Fibroblast of gingiva (primary cell): ENCODE measurements around the gene CPSF4L.

Experiments
- DNase-seq: peaks from one replicate; pipeline ENCODE4 v3.0.0-alpha.2; 2011; ENCODE audit warnings: low read depth

The CPSF4L gene

DNA sequence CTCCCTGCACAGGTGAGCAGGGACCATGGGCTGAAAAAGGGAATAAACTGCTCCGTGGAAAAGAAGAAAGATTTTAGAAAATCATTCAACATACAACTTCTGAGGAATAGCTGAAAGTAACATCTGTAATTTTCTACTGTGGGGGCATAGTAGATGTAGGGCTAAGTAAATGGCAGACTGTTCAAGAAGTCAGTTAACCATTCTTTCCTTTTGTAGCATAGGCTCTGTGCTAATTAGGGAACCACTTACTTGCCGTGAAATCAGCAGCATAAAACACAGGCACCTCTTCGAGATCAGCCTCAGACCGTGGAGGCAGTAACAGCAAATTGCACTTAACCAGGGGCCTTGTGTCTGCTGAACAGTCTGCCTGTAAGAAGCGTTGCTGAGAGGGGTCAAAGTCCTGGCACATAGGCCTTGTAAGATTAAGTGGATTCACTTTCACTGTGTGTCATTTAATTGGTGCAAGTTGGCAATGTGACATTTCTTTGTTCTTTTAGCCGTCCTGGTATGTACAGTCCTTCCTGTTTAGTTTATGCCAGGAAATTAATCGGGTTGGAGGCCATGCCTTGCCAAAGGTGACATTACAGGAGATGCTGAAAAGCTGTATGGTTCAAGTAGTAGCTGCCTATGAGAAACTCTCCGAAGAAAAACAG lies 58.4 kb downstream of the CPSF4L start:
- peak; percentile 37 for DNase-seq

DNA sequence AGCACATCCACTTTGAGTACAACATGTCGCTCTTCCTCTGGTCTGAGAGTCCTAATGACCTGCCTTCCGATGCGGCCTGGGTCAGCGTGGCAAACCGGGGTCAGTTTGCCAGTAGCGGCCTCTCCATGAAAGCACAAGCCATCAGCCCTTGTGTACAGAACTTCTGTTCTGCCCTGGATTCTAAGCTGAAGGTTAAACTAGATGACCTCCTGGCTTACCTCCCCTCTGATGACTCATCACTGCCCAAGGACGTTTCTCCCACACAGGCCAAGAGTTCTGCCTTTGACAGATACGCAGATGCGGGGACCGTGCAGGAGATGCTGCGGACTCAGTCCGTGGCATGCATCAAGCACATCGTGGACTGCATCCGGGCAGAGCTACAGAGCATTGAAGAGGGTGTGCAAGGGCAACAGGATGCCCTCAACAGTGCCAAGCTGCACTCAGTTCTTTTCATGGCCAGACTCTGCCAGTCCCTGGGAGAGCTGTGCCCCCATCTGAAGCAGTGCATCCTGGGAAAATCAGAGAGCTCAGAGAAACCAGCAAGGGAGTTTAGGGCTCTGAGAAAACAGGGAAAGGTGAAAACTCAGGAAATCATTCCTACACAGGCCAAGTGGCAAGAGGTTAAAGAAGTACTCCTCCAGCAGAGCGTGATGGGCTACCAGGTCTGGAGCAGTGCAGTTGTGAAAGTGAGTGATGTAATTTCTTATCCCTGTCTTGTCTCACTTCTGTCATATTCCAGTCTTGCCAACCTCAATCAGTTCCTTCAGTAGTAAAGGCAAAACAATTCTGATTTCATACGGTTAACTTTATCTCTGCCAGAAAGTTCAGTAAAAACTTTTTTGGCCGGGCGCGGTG lies 60.2 kb downstream of the CPSF4L start:
- DNase-seq = no peak

DNA sequence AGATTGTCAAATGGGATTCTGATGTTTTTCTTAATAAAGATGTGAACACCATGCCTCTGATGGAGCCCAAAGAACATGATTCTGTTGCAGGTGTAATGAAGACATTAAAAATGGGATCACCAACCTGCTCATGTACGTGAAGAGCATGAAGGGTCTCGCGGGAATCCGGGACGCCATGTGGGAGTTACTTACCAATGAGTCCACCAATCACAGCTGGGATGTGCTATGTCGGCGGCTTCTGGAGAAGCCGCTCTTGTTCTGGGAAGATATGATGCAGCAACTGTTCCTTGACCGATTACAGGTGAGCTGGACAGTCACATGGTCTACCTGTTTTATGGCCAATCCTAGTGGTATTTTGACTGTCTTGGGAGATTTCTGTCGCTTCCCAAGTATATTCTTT lies 61.2 kb downstream of the CPSF4L start:
- no peak for DNase-seq

GRCh38 chr17:73199751-73200317 lies 61.8 kb downstream of the CPSF4L start:
- no peak for DNase-seq

DNA sequence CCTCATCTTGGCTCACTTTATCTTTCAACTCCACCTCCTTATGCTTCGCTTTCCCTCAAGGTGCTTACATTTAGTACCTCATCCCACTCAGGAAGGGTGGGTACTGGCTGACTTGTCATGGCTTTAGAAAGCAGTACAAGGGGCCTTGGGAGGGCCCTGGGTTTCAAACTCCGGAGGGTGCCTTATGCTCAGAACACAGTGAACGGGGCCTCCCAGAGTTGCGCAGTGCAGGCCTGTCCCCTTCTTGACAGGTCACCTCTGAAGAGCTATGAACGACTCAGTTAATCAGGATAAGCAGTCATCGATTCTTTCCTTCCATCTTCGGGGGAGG lies 62.8 kb downstream of the CPSF4L start:
- DNase-seq = no peak
